T1000 (cell line): ENCODE results near the gene SEC14L5.
A peak's percentile ranks its signal among the peaks of the same experiment; 100 is the strongest.
"Not testable (repeated sequence)": the region's sequence is repeated elsewhere in the genome, so short reads cannot be mapped to it uniquely, and the experiment has no call there.

Experiments used
- DNase-seq: peaks from one replicate; lab custom pipeline; 2025; ENCODE audit warnings: mixed read lengths; lab: John Stamatoyannopoulos, UW

Gene SEC14L5

DNA sequence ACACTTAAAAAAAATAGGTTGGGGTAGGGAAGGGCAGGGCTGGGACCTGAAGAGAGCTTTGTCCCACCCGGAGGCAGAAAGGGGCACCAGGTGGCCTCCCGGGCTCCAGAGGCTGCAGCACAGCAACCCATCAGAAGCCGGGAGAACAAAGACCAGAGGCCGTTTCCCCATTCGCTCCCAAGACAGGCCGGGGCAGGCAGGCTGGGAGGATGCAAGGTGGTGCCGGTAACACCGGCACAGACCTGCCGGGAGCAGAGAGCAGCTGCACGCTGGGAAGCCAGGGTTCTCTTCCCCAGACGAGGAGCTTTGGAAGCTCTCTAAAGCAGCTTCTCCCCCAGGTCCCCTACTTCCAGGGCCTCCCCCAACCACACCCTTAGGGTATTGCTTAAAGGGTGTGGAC, 26.7 kb upstream of the SEC14L5 start:
- DNase-seq: no peak

DNA sequence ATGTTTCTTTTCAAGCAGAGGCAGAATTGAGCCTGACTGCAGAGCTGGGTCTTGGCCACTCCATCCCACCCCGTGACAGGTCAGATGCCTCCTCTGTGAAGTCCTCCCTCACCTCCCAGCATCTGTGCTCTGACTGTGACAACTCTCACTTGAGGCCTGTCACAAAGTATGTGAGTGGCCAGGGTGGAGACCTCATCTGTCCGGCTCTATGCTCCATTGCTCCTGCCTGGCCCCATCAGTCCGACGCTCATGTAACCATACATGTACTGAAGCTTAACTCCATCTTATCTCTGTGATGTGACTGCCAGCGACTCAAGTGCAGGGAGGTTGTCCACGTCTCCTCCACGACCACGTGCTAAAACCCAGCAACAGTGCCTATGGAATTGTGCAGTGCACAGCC, 24.7 kb upstream of the SEC14L5 start:
- no peak for DNase-seq

DNA sequence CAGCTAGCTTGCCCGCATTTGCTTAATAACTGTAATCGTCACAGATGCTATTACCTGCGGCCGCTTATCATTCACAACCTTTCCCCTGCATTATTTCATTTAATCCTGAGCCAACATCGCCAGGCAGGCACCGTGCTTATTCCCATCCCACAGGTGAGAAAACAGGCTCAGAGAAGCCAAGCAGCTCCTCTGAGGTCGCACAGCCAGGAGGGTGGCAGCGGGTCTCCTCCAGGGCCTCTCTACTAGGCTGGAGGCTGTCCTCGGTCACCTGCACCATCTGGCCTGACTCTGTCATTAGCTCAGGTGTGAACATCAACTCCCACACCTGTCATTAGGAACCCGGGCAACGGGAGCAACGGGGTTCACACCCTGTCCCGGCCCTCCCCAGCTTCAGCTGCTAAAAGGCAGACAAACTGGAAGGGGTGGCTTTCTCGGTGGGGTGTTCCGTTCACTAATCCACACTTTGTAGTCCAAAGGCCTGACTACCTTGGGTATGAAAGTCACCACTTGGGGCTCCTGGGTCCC, 24.2 kb upstream of the SEC14L5 start:
- no peak for DNase-seq

DNA sequence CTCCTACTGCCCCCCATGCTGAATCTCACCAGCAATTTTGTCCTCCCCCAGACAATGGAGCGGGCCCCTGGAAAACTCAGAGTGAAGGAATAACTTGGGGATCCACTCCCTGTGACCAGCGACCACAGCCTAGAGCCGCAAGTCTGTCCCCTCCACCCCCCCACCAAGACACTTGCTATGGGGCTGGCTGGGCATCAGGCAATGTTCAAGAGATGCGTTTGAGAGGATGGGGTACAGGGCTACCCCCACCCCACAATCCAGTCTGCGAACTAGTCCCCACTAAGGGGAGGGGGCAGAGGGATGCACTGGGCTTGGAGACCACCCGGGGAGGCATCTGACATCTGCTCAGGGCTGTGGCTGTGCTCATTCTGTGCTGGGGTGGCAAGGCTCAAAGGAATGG, 23.5 kb upstream of the SEC14L5 start:
- DNase-seq: no peak

DNA sequence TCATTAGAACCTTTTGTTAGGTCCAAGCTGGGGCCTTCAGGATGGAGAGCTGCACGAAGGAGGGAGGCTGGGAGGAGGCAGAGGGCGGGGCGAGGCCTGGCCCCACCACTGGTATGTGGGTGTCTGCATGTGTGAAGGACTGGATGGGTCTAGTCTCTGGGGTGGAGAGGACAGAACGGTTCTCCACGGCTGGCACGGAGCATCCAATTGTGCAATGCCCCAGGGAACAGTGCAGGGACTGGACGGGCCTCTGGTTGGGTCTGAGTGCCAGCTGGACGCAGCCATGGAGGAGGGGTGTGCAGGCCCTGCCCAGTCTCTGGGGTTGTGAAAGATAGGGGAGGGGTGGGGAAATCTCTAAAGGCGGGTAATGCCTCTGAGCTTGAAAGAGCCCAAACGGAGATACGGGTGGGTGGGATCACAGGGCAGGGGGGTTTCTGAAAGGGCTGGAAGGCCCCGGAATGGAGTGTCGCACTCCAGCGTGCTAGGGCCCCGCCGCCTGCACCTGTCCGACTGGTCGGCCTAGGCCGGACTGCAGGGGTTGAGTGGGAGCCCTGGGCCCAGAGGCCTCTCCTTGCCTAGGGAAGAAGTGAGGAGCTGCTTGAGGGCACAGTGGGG, 22.8 kb upstream of the SEC14L5 start:
- DNase-seq: peak; percentile 41

DNA sequence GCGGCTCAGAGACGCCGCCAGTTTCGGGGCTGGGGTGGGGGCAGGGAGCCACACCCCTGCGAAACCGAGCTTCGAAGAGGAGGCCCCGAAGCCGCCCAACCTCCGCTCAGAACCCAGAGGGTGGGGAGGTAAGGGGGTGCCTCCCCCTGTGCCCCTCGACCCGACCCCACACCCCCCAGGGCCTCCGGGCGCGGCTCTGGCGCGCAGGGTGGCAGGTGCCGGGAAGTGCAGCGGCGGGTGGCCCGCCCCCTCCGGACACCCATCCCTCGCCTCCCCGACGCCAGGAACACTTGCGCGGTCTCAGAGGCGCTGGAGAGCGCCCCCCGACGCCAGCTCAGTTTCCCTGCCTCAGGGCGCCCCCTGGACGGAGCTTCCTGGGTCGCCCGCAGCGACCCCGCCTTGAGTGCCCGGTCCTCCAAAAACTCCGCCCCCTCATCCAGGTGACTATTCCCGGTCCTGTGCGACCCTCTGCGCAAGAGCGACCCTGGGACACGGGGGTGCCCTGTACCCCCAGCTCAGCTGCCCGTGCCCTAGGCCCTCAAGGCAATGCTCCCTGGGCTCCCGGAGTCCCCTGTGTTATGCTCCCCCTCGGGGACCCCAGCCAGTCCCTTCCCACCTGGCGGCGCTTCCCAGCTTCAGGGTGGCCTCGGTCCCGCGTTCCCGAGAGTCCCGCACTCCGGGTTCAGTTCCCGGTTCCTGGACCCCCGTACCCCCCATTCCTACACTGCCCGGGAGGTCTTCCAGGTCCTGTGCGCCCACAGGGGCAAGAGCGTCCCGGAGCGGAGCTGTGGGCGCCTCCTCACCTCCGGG, 21.7 kb upstream of the SEC14L5 start:
- DNase-seq: no peak

DNA sequence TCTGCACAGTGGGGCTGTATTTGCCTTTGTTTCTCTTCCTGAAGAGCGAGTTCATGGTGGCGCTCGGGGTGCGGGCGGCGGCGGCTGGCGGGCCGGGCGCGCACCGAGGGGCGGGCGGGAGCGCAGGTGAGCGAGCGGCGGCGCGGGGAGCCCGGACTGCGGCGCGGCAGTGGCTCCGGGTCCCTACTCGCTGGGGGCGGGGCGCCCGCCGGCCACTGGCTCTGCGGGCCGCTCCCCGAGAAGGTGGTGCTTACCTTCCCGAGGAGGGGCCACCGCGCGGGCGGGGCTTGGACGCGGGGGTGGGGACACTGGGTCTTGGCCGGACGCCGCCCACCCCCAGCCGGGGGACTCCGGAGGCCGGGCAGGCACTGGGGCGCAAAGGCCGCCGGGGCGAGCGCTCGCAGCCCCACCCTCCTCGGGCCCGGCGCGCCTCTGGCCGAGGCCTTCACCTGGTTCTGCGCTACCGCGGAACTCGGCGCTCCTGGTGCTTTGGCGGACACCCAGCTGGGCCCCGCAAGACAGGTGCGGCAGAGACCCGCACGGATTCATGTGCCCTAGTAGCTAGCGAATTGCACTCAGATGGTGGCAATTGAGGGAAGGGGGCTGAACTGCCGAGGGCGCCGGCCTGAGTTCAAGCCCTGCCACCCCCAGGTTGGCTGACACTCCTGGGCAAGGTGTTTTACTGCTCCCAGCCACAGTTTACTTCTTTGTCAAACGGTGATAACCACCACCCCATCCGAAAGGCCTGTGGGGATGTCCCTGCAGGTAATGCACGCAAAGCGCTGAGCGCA, 20.9 kb upstream of the SEC14L5 start, which contains the start of gene PPL:
TSS of gene PPL (minus strand) at position 158 of the 791 bp plus-strand sequence. CDS start at position 55, 103 bp downstream.
- DNase-seq: no peak

DNA sequence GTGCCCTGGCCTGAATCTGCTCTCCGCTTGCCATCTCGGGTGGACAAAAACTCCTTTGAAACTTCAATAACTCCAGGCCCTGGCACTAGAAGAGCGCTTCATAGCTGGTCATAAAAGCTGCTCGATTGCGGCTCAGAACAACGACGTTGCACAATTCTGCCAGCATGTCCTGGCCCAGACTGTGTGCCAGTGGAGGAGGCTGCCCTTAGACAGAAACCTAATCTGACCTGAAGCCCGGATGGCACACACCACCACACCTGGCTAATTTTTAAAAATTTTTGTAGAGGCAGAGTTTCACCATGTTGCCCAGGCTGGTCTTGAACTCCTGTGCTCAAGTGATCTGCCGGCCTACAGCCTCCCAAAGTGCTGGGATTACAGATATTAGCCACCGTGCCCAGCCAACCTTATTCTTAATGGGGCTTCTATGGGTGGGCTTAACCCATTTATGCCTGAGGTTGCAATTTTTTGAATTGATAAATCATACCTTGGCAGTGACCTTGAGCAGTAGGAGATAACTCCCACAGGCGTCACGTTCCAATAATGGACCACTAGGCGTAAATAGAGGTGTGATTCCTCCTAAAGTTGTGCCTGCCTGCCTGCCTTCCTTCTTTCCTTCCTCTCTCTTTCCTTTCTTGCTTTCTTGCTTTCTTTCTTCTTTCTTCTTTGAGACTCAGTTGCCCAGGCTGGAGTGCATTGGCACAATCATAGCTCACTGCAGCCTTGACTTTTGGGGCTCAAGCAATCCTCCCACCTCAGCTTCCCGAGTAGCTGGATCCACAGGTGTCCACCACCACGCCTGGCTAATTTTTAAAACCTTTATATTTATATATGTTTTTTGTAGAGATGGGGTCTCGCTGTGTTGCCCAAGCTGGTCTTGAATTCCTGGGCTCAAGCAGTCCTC, 20.1 kb upstream of the SEC14L5 start:
- no peak for DNase-seq

DNA sequence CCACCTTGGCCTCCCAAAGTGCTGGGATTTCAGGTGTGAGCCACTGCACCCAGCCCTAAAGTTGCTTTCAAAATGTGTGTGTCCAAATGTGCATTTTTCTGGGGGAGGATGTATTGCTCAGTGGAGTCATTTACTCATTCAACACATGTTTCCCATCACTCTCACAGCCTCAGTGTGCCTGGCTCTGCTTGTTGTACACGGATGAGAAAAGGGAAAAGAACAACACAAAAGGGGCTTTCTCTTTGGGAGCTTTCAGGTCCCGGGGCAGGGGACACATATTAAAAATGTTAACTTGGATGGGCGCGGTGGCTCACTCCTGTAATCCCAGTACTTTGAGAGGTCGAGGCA, 19.5 kb upstream of the SEC14L5 start:
- DNase-seq: no peak

DNA sequence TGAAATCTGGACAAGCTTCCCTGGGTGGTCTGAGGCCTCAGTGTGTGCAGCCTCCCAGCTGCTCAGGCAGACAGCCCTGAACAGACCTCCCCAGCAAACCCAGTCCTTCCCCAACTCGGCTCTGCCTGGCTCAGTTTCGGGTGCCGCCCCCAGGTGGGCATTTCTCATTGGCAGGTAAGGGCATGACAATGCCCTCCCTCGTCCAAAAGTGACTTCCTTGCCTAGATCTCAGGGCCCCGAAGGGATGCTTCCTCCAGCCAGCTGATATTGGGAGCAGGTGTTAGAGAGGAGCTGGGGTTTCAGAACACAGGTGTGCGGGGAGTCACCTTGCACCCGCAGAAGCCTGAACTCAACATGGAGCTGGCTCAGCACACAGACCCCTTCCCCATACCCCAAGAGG, 17.4 kb upstream of the SEC14L5 start:
- DNase-seq: no peak

DNA sequence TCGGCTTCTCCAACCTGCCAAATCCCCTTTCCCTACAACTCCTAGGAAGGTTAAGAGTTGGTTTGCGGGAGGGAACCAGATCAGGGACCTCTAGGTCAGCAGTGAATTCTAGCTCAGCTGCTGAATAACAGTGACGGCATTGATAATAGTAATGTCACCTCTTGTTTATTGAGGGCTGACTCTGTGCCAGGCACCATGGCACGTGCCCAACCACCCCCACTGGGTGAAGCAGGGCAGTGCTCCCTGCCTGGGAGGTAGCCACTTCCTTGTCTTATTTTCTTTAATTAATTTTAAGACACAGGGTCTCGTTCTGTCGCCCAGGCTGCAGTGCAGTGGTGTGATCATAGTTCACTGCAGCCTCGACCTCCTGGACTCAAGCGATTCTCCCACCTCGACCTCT, 15.6 kb upstream of the SEC14L5 start:
- no peak for DNase-seq

DNA sequence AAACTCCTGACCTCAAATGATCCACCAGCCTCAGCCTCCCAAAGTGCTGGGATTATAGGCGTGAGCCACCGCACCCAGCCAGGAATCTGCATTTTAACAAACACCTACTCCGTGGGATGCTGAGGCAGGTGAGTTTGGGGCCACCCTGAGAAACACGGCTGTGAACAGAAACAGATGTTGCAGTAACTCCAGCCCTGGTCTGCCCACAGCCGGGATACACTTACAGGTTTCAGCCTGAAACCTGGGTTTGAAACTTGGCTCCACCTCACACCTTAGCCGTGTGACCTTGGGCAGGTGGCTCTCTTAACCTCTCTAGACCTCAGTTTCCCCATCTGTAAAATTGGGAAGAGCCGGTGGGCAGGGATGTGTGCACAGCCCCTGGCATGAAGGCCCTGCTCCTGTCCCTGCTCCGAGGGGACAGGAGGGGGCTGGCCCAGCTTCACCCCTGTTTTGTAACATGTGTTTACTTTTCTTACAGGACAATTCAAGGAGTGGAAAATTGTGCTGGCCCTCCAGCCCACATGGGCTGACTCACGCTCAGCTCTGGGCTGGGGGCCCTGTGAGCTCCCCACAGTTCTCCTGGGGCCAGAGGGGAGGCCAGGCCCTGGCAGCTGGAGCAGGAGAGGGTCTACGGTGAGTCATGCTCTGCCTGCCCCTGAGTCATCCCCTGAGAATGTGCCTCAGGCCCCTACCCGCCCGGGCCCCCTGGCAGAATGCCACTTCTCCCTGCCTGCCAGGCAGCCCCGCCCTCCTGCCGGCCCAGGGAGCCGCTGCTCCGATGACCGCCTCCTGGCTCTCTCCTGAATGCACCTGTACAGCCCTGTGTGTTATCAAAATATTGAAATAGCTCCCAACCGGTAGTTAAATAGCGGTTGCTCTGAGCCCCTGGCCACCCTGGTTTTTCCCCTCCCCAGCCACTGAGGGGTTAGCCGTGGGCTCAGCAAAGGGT, 13.5 kb upstream of the SEC14L5 start:
- DNase-seq: peak; percentile 98

DNA sequence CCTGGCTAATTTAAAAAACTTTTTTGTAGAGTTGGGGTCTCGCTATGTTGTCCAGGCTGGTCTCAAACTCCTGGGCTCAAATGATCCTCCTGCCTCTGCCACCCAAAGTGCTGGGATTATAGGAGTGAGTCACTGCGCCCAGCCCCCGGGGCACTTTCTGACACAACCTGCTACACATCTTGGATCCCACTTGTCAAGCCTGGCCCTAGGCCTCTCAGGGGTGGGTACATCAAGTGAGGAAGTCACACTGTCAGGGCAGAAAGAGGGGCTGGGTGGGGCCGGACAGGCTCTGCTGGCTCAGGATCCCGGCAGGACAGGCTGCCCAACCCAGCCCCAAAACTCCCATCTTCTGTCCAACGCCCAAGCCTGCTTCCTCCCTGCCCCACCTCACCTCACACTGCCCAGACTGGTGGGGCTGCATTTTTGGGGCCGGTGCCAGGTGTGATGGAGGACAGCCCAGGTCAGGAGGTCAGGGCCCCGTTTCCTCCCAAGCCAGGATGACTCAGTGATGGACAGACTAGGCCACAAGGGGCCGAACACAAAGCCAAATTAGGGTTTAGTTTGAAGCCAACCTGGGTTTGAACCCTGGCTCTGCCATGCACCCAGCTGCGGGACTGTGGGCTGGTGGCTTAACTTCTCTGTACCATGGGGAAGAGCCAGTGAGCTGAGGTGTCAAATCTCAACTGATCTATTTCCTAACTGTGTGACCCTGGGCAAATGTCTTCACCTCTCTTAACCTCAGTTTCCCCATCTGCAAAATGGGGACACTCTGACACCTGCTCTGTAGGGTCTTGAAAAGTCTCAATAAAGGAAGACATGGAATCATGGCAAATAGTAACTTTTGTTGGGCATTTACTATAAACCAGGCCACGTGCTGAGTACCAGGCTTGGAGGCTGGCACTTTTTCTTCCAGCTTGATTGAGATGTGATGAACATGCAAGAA, 12.3 kb upstream of the SEC14L5 start:
- peak; percentile 77 for DNase-seq

DNA sequence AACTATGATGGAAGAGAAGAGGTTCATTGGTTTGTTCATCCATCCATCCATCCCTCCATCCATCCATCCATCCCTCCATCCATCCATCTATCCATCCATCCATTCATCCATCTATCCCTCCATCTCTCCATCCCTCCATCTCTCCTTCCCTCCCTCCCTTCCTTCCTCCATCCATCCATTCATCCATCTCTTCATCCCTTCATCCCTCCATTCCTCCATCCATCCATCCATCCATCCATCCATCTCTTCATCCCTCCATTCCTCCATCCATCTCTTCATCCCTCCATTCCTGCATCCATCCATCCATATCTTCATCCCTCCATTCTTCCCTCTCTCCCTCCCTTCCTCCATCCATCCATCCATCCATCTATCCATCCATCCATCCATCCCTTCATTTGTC, 11.2 kb upstream of the SEC14L5 start:
- DNase-seq: no peak

DNA sequence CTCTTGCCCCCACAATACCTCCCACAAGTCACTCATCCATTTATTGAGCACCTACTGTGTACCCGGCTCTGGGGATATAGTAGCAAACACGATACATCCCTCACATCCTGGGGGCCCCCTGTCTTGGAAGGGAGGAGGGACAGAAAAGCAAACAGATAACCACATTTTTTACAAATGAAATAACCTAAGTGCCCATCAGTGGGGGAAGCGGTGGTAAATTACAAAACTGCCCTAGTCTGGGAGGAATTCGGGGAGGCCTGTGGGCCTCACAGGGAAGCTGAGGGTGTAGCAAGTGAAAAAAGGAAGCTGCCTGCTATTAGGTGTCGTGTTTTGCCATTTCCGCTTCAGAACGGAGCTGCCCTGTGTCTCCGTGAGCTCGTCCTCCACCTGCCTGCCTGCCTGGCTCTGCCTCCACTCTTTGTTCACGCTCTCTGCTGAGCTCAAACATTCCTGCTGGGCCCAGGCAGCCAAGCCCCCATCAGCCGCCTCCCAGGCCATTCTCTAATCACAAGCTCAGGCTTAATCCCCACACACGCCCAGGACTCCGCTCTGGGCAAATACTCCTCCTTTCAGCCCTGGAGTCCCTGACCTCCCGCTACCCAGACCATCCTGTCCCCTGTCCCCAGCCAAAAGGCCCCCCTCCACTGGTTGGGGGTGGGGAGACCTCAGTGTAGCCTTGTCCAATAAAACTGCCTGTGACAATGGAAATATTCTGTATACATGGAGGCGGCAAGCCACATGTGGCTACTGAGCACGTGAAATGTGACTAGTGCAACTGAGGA, 10.2 kb upstream of the SEC14L5 start:
- DNase-seq: no peak

DNA sequence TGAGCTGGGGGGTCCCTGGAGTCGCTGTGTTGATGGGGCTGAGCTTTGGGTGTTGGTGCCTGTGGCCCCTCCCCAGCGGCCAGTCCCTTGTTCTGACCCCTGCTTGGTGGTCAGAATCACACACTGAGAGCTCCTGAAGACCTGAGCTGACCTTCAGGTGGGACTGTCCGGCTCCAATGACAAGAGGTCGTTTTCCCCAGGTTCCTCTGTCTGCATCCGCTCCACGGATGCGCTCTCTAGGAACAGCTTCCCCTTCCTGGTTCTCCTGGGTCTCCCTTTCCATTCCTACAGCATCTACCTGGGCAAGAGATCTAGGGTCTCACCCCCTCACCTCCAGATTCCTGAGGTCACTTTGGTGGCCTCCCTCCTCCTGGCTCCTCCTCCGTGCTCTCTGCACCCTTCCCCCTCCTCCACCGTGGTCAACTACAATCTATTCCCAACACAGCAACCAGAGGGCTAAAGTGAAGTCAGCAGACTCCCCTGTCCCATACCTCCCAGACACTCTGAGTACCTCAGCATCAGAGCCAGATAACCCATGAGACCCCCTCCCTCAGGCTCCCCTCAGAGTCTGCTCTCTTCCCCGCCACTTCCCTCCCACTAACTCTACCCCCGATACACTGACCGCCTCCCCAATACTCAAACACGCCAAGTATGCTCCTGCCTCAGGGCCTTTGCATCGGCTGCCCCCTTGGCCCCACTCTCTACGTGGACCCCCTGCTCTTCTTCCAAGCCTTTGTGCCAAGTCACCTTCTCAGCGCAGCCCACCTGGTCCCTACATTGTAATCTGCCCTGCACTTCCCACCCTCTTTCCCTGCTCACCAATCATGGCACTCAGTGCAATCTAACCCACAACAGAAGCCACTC, 9.0 kb upstream of the SEC14L5 start:
- DNase-seq: no peak

DNA sequence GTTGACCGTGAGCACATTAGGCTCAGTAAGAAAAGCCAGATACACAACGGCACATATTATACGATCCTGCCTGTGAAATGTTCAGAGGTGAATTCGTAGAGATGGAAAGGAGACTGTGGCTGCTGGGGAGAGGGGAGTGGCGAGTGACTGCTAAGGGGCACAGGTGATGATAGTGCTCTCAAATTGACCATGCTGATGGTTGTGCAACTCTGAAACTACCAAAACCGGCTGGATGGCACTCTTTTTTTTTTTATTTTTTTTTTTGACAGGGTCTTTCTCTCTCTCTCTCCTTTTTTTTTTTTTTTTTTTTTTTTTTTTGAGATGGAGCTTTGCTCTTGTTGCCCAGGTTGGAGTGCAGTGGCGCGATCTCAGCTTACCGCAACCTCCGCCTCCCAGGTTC, 8.1 kb upstream of the SEC14L5 start:
- no peak for DNase-seq

DNA sequence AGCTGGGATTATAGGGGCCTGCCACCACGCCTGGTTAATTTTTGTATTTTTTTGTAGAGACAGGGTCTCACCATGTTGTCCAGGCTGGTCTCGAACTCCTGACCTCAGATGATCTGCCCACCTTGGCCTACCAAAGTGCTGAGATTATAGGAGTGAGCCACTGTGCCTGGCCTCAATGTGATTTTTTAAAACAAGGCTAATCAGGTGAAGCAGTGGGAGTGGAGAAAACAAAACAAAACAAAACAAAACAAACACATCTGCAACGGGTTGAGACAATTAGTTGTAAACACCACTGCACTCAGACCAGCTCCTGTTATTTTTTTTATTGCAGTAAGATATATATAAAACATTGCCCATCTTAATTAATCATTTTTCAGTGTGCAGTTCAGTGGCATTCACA, 6.5 kb upstream of the SEC14L5 start:
- not testable (repeated sequence) for DNase-seq
